ENCODE data around the gene ZDHHC22. TPM values are rescaled to one million over a fixed set of nuclear protein-coding genes. Genes with fewer than 3 reads are reported as not detected.

Gene ZDHHC22
- total and polyA plus RNA-seq, 2 of the 13 experiments (the other 11 are each of a cell fraction or from before 2014, with no cell fraction given): not detected

DNA sequence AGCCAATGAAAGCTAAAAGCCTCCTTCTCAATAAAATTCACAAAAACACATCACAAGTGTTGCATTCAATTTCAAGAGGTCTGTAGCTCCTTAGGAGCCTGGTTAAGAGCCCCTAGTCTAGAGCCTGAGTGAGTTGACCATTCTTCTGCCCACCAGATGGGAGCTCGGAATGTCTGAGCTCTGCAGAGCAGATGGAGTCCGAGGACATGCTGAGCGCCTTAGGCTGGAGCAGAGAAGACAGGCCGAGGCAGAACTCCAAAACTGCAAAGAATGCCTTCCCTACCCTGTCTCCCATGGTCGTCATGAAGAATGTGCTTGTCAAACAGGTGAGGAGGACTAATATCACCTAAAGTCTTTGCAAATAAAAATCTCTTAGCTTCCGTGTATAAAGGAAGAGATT lies 31.9 kb downstream of the ZDHHC22 start:
- CTCF ChIA-PET (ENCODE audit: low intra/inter-chr PET ratio, low total read pairs): no interaction called here
- TF ChIP-seq MAFK (conservative IDR thresholded peaks at IDR 0.05 in 1 of 2, IDR thresholded peaks at IDR 0.05 in 1 of 2; ENCODE audit: low read length in 2 of 2): no peak
- no peak for TF ChIP-seq ARNTL (CRISPR knock-in tag; IDR thresholded peaks at IDR 0.05)
- TF ChIP-seq, protein P1, sequence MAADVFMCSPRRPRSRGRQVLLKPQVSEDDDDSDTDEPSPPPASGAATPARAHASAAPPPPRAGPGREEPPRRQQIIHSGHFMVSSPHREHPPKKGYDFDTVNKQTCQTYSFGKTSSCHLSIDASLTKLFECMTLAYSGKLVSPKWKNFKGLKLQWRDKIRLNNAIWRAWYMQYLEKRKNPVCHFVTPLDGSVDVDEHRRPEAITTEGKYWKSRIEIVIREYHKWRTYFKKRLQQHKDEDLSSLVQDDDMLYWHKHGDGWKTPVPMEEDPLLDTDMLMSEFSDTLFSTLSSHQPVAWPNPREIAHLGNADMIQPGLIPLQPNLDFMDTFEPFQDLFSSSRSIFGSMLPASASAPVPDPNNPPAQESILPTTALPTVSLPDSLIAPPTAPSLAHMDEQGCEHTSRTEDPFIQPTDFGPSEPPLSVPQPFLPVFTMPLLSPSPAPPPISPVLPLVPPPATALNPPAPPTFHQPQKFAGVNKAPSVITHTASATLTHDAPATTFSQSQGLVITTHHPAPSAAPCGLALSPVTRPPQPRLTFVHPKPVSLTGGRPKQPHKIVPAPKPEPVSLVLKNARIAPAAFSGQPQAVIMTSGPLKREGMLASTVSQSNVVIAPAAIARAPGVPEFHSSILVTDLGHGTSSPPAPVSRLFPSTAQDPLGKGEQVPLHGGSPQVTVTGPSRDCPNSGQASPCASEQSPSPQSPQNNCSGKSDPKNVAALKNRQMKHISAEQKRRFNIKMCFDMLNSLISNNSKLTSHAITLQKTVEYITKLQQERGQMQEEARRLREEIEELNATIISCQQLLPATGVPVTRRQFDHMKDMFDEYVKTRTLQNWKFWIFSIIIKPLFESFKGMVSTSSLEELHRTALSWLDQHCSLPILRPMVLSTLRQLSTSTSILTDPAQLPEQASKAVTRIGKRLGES (CRISPR knock-in tag; IDR thresholded peaks at IDR 0.05; ENCODE audit: borderline replicate concordance): no peak
- TF ChIP-seq SMARCC2 (IDR thresholded peaks at IDR 0.05): no peak
- TF ChIP-seq, protein P2, sequence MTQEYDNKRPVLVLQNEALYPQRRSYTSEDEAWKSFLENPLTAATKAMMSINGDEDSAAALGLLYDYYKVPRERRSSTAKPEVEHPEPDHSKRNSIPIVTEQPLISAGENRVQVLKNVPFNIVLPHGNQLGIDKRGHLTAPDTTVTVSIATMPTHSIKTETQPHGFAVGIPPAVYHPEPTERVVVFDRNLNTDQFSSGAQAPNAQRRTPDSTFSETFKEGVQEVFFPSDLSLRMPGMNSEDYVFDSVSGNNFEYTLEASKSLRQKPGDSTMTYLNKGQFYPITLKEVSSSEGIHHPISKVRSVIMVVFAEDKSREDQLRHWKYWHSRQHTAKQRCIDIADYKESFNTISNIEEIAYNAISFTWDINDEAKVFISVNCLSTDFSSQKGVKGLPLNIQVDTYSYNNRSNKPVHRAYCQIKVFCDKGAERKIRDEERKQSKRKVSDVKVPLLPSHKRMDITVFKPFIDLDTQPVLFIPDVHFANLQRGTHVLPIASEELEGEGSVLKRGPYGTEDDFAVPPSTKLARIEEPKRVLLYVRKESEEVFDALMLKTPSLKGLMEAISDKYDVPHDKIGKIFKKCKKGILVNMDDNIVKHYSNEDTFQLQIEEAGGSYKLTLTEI (CRISPR knock-in tag; conservative IDR thresholded peaks at IDR 0.05): no peak
- TF ChIP-seq ZNF552 (CRISPR knock-in tag; IDR thresholded peaks at IDR 0.05; ENCODE audit: borderline replicate concordance): no peak
- no peak for TF ChIP-seq TOE1 (CRISPR knock-in tag; IDR thresholded peaks at IDR 0.05)
- TF ChIP-seq, protein P3, sequence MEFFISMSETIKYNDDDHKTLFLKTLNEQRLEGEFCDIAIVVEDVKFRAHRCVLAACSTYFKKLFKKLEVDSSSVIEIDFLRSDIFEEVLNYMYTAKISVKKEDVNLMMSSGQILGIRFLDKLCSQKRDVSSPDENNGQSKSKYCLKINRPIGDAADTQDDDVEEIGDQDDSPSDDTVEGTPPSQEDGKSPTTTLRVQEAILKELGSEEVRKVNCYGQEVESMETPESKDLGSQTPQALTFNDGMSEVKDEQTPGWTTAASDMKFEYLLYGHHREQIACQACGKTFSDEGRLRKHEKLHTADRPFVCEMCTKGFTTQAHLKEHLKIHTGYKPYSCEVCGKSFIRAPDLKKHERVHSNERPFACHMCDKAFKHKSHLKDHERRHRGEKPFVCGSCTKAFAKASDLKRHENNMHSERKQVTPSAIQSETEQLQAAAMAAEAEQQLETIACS (CRISPR knock-in tag; IDR thresholded peaks at IDR 0.05): no peak
- no peak for TF ChIP-seq MAZ (IDR thresholded peaks at IDR 0.05; ENCODE audit: borderline replicate concordance, low read depth, low read length)
- TF ChIP-seq MAZ (CRISPR knock-in tag; IDR thresholded peaks at IDR 0.05; ENCODE audit: low read depth): no peak
- TF ChIP-seq, protein P4, sequence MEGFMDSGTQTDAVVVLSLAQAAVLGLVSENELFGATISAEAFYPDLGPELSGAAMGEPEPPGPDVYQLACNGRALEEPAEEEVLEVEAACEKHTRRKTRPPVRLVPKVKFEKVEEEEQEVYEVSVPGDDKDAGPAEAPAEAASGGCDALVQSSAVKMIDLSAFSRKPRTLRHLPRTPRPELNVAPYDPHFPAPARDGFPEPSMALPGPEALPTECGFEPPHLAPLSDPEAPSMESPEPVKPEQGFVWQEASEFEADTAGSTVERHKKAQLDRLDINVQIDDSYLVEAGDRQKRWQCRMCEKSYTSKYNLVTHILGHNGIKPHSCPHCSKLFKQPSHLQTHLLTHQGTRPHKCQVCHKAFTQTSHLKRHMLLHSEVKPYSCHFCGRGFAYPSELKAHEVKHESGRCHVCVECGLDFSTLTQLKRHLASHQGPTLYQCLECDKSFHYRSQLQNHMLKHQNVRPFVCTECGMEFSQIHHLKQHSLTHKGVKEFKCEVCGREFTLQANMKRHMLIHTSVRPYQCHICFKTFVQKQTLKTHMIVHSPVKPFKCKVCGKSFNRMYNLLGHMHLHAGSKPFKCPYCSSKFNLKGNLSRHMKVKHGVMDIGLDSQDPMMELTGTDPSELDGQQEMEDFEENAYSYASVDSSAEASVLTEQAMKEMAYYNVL (CRISPR knock-in tag; IDR thresholded peaks at IDR 0.05; ENCODE audit: borderline replicate concordance): no peak

More for the DNA sequence above, 31.9 kb downstream of the ZDHHC22 start:
- POLR2A ChIA-PET: no interaction called here
- ATAC-seq (no peak), DNase-seq (ENCODE audit: low spot score) (no peak), FAIRE-seq (no peak)
- Histone ChIP-seq H3K36me3 (replicated peaks in 1 of 2; ENCODE audit: control insufficient read depth in 1 of 2, insufficient read depth in 2 of 2, low read length in 2 of 2) (peaks cover 11 to 62% of the 10 kb centered on the region in 2 experiments), H3K27me3 (ENCODE audit: control insufficient read depth in 1 of 2, insufficient read depth in 2 of 2, low read length in 2 of 2) (no peaks in the 10 kb centered on the region), H3K9ac (ENCODE audit: insufficient read depth, low read depth, low read length) (no peak overlapping the region), H3K27ac (ENCODE audit: extremely low read length, insufficient read depth, low read length) (no peak overlapping the region), H3K4me2 (ENCODE audit: low read depth, low read length) (no peak overlapping the region), H2AFZ (ENCODE audit: low read length) (no peak overlapping the region), H4K20me1 (ENCODE audit: insufficient read depth, low read length) (no peaks in the 10 kb centered on the region), H3K4me1 (ENCODE audit: insufficient read depth, low read length) (no peaks in the 10 kb centered on the region), H3K79me2 (ENCODE audit: insufficient read depth, low read length) (no peaks in the 10 kb centered on the region), H3K9me3 (ENCODE audit: low read length) (no peaks in the 10 kb centered on the region), H3K4me3 (replicated peaks in 1 of 3; ENCODE audit: insufficient read depth in 1 of 3, low read depth in 2 of 3, low read length in 3 of 3) (no peak overlapping the region)
- in situ Hi-C loops (cut with HindIII; ENCODE audit: extremely low pct_ligation_motif_present, low pct_unique_long_range_greater_than_20kb) (no loop called here), intact Hi-C loops (cut with micrococcal nuclease; ENCODE audit: unreplicated experiment) (no loop called here)
- WGBS (ENCODE audit: low lambda C conversion rate): 97% methylated on average over 5 of the region's 6 CpGs
- no TSS peak for BruUV-seq (replicated peaks)

Data from HepG2 (cell line).